NCI-H460 (cell line): Measurements from ENCODE around the gene NPIPA3. TPM values are rescaled to one million over a fixed set of nuclear protein-coding genes. Genes with fewer than 3 reads are reported as not detected.
"Not testable (repeated sequence)": the region's sequence is repeated elsewhere in the genome, so short reads cannot be mapped to it uniquely, and the experiment has no call there.

Source experiments
- DNase-seq: peaks from one replicate; pipeline ENCODE4 v3.0.0-alpha.2; 2016; ENCODE audit warnings: low read depth; ENCODE audit errors: extremely low read depth
- polyA plus RNA-seq: library from polyadenylated mRNA; depleted of rRNA; stranded (reverse); fragments of >200 nt; gene quantifications from 2 replicates; pipeline ENCODE4 v1.2.3, GENCODE V29; 2014; cell fraction: nucleus; rRNA removed
- total RNA-seq: library from RNA; depleted of rRNA; stranded (reverse); fragments of >200 nt; shearing (Covaris generic); gene quantifications from 2 replicates; pipeline ENCODE4 v1.2.3, GENCODE V29; 2014; rRNA removed

NPIPA3 gene
- 1.3 and 4.9 TPM in 2 replicates for total RNA-seq
- 5.6 and 7.4 TPM in 2 replicates for polyA plus RNA-seq

- not testable (repeated sequence) for DNase-seq
These were observed at the start of gene NPIPA3 for GRCh38 chr16:14703156-14704011. NPIPA3 (plus strand) TSS chr16:14703411; CDS start chr16:14708944, 5,533 bp downstream.

GRCh38 chr16:14658063-14658462 lies 45.1 kb upstream of the NPIPA3 start:
- DNase-seq = no peak

GRCh38 chr16:14667347-14668266 lies 35.6 kb upstream of the NPIPA3 start:
- DNase-seq = no peak

- DNase-seq = no peak
These were observed 34.5 kb upstream of the NPIPA3 start for GRCh38 chr16:14668556-14669223.

- DNase-seq = no peak
These were observed 33.4 kb upstream of the NPIPA3 start for GRCh38 chr16:14669776-14670175.

- no peak for DNase-seq
These were observed 30.7 kb upstream of the NPIPA3 start for GRCh38 chr16:14672403-14672971.

- DNase-seq = no peak
These were observed 26.6 kb upstream of the NPIPA3 start for GRCh38 chr16:14676633-14677032.

- no peak for DNase-seq
These were observed 25.6 kb upstream of the NPIPA3 start for GRCh38 chr16:14677627-14678026.

GRCh38 chr16:14678748-14679497 lies 24.3 kb upstream of the NPIPA3 start:
- DNase-seq = no peak

- DNase-seq = not testable (repeated sequence)
These were observed 22.8 kb upstream of the NPIPA3 start for GRCh38 chr16:14680396-14680795.

GRCh38 chr16:14681115-14681514 lies 22.1 kb upstream of the NPIPA3 start:
- no peak for DNase-seq

GRCh38 chr16:14682121-14682520 lies 21.1 kb upstream of the NPIPA3 start:
- DNase-seq = no peak

- DNase-seq = not testable (repeated sequence)
These were observed 17.1 kb upstream of the NPIPA3 start for GRCh38 chr16:14685870-14686793.

GRCh38 chr16:14694129-14694528 lies 9.1 kb upstream of the NPIPA3 start, which contains the start of gene PLA2G10:
PLA2G10 (minus strand) TSS chr16:14694308; CDS start chr16:14694229, 79 bp downstream.
- DNase-seq = not testable (repeated sequence)

- not testable (repeated sequence) for DNase-seq
These were observed 1.4 kb upstream of the NPIPA3 start for GRCh38 chr16:14701859-14702258.

- DNase-seq = not testable (repeated sequence)
These were observed 539 bp upstream of the NPIPA3 start for GRCh38 chr16:14702672-14703071.

GRCh38 chr16:14733233-14733632 lies 30.0 kb downstream of the NPIPA3 start:
- not testable (repeated sequence) for DNase-seq

- not testable (repeated sequence) for DNase-seq
These were observed 37.7 kb downstream of the NPIPA3 start for GRCh38 chr16:14740832-14741385.
